Measurements from ENCODE around the gene DOCK10. TPM values are rescaled to one million over a fixed set of nuclear protein-coding genes. Genes with fewer than 3 reads are reported as not detected.

Gene DOCK10
- total RNA-seq, 1 donor = 176 TPM

DNA sequence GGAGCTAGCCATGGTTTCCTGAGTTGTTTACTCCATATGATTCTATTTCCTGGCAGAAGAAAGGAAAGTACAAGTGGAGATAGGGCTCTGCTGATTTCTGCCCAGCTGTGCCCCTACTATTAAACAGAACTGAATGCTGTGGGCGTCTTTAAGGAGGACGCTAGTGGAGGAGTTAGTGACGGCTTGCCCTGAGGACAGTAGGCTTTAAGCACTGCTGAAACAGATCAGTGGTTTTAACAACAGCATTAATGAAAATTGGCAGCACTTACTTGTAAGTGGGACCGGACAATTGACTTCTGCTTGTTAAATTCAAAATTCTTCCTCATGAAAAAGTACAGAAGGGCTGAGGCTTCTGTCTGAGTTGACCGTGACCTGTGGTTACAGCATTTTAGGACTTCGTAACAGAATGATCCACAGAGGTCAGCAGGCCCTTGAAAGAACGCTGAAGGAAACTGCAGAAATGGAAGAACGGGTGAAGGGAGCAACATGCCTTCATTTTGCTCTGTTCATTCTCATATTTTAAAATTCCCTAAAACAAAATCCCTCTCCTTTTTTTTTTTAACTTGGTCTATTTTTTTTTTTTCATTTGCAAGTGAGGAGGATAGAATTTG lies 245.5 kb downstream of the DOCK10 start:
- Histone ChIP-seq H3K9me3 (ENCODE audit: low read depth, low read length) (no peaks in the 10 kb centered on the region), H3K27me3 (ENCODE audit: insufficient read depth, low read length) (no peaks in the 10 kb centered on the region), H3K4me1 (ENCODE audit: insufficient read depth, low read length) (no peaks in the 10 kb centered on the region), H3K4me3 (ENCODE audit: low read length) (no peak overlapping the region)

GRCh38 chr2:224793946-224794345 lies 248.3 kb downstream of the DOCK10 start:
- H3K4me3 ChIP-seq (ENCODE audit: low read length) = no peak overlapping the region
- H3K4me1 ChIP-seq (ENCODE audit: insufficient read depth, low read length) = no peaks in the 10 kb centered on the region

DNA sequence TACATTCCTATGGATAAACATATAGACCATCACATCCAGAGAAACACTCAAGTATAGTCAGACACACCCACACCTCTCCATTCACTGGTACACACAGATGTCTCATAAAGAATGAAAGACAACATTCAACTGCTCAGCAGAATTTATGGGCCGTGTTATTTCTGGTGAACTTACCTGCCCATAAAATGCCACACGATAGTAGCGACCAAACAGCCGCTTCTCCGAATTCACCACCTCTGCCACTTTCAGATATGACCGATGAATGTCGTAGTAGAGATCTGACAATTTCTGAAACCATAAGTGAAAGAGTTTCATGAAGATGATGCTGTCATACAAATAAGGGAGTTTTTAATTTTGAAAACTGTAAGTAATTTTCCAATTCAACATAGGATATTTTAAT lies 255.4 kb downstream of the DOCK10 start:
- Histone ChIP-seq H3K4me3 (ENCODE audit: low read length) (no peak overlapping the region), H3K27me3 (ENCODE audit: insufficient read depth, low read length) (no peaks in the 10 kb centered on the region), H3K9me3 (ENCODE audit: low read depth, low read length) (no peaks in the 10 kb centered on the region), H3K4me1 (ENCODE audit: insufficient read depth, low read length) (no peaks in the 10 kb centered on the region)

More at GRCh38 chr2:224793946-224794345, 248.3 kb downstream of the DOCK10 start:
- no peaks in the 10 kb centered on the region for H3K27me3 ChIP-seq (ENCODE audit: insufficient read depth, low read length)
- H3K9me3 ChIP-seq (ENCODE audit: low read depth, low read length) = no peaks in the 10 kb centered on the region

DNA sequence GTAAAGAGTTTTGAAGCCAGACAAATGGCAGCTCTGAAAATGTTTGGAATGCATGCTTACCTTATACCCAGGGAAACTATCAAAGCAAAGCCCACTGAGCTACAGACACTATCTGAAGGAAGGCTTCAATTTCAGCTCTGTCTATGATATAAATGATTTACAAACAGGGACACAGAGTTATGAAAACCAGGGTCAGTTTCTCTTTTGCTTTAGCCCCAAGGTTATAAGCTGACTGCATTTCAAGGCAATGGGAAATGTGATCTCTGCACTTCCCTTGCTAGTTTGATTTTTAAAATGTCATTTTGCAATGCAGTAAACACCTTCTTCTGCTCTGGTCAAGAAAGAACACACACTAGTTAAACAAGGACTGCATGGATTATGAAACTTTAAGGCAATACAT lies 260.9 kb downstream of the DOCK10 start:
- H3K4me1 ChIP-seq (ENCODE audit: insufficient read depth, low read length) = no peaks in the 10 kb centered on the region
- H3K9me3 ChIP-seq (ENCODE audit: low read depth, low read length) = no peaks in the 10 kb centered on the region
- H3K4me3 ChIP-seq (ENCODE audit: low read length) = no peak overlapping the region
- H3K27me3 ChIP-seq (ENCODE audit: insufficient read depth, low read length) = no peaks in the 10 kb centered on the region

DNA sequence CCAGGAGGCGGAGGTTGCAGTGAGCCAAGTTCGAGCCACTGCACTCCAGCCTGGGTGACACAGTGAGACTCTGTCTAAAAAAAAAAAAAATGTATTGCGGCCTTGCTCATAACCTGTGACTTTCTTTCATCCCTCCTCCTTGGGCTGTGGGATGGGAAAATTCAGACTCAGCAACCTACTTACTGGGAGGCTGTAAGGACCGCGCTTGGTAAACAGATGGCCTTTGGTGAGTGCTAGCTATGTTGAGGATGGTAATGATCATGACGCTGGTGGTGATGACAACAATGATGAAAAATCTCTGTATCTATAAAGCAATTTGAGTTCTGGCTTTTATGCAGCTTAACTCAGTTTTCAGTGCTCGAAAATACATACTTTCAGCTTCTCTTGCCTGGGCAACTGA lies 261.4 kb downstream of the DOCK10 start:
- Histone ChIP-seq H3K4me1 (ENCODE audit: insufficient read depth, low read length) (no peaks in the 10 kb centered on the region), H3K9me3 (ENCODE audit: low read depth, low read length) (no peaks in the 10 kb centered on the region), H3K27me3 (ENCODE audit: insufficient read depth, low read length) (no peaks in the 10 kb centered on the region), H3K4me3 (ENCODE audit: low read length) (no peak overlapping the region)

- Histone ChIP-seq H3K27me3 (ENCODE audit: insufficient read depth, low read length) (no peaks in the 10 kb centered on the region), H3K4me1 (ENCODE audit: insufficient read depth, low read length) (no peaks in the 10 kb centered on the region), H3K9me3 (ENCODE audit: low read depth, low read length) (no peaks in the 10 kb centered on the region), H3K4me3 (ENCODE audit: low read length) (no peak overlapping the region)
These were observed 262.2 kb downstream of the DOCK10 start for GRCh38 chr2:224780106-224780505.

- no peak overlapping the region for H3K4me3 ChIP-seq (ENCODE audit: low read length)
- H3K27me3 ChIP-seq (ENCODE audit: insufficient read depth, low read length) = no peaks in the 10 kb centered on the region
- no peaks in the 10 kb centered on the region for H3K4me1 ChIP-seq (ENCODE audit: insufficient read depth, low read length)
These were observed 263.8 kb downstream of the DOCK10 start for GRCh38 chr2:224778474-224778877.

GRCh38 chr2:224777559-224777930 lies 264.7 kb downstream of the DOCK10 start:
- H3K27me3 ChIP-seq (ENCODE audit: insufficient read depth, low read length) = no peaks in the 10 kb centered on the region
- no peak overlapping the region for H3K4me3 ChIP-seq (ENCODE audit: low read length)
- H3K9me3 ChIP-seq (ENCODE audit: low read depth, low read length) = no peaks in the 10 kb centered on the region
- H3K4me1 ChIP-seq (ENCODE audit: insufficient read depth, low read length) = no peaks in the 10 kb centered on the region

More at GRCh38 chr2:224778474-224778877, 263.8 kb downstream of the DOCK10 start:
- no peaks in the 10 kb centered on the region for H3K9me3 ChIP-seq (ENCODE audit: low read depth, low read length)

DNA sequence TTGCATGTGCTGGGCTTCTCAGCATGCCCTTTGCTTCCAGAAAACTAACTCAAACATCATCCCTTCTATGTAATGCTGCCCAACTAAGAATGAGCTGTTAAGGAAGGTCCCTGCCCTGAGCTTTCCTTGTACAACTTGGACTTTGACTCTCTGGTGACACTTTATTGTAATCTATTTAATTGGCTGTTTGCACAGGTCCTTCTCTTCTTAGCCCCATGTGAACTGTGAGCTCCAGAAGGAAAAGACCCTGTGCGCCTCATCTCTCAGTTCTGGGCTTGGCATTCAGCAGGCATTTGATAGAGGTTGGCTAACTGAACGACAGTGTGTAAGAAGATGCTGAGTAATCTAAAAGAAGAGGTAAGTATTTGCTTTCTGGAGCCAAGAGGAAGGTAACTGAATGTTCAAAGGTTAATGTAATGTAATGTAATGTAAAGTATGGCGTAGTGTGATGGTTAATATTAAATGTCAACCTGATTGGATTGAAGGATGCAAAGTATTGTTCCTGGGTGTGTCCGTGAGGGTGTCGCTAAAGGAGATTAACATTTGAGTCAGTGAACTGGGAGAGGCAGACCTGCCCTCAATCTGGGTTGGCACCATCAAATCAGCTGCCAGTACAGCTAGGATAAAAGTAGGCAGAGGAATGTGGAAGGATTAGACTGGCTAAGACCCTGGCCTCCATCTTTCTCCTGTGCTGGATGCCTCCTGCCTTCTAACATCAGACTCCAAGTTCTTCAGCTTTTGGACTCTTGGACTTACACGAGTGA lies 265.3 kb downstream of the DOCK10 start:
- Histone ChIP-seq H3K4me3 (ENCODE audit: low read length) (no peak overlapping the region), H3K9me3 (ENCODE audit: low read depth, low read length) (no peaks in the 10 kb centered on the region), H3K4me1 (ENCODE audit: insufficient read depth, low read length) (no peaks in the 10 kb centered on the region), H3K27me3 (ENCODE audit: insufficient read depth, low read length) (no peaks in the 10 kb centered on the region)

DNA sequence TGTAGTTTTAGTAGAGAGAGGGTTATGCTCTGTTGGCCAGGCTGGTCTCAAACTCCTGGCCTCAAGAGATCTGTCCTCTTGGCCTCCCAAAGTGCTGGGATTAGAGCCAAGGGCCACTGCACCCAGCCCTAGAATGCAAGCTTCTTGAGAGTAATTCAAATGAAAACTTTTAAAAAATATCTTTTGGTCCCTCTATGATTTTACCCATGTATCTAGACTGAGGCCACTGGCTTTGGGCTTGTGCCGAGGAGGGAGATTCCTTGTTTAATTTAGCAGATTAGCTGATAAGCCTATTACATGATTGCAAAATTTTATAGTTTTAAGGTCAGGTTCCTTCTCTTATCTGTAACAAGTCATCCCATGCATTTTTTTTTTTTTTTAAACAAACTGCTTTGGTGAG lies 266.6 kb downstream of the DOCK10 start:
- Histone ChIP-seq H3K27me3 (ENCODE audit: insufficient read depth, low read length) (no peaks in the 10 kb centered on the region), H3K9me3 (ENCODE audit: low read depth, low read length) (no peaks in the 10 kb centered on the region), H3K4me1 (ENCODE audit: insufficient read depth, low read length) (no peaks in the 10 kb centered on the region), H3K4me3 (ENCODE audit: low read length) (no peak overlapping the region)

DNA sequence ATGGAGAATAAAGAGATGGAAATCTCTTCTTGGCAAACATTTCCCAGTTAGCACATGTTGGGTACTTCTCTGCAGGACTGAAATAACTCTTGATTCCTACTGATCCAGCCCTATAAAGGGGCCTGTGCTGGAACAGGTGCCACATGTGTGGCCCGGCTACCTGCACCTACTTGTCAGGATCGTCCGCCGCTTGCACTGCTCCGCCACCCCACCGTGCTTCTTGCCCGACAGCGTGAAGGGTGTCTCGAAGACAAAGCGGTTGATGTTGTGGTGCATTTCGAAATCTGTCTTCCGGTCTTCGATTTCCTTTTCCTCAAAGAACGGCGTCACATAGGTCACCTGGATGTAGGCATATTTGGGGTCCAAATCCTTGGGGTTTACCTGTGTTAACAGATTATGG lies 267.5 kb downstream of the DOCK10 start:
- Histone ChIP-seq H3K27me3 (ENCODE audit: insufficient read depth, low read length) (no peaks in the 10 kb centered on the region), H3K9me3 (ENCODE audit: low read depth, low read length) (no peaks in the 10 kb centered on the region), H3K4me1 (ENCODE audit: insufficient read depth, low read length) (no peaks in the 10 kb centered on the region), H3K4me3 (ENCODE audit: low read length) (no peak overlapping the region)

DNA sequence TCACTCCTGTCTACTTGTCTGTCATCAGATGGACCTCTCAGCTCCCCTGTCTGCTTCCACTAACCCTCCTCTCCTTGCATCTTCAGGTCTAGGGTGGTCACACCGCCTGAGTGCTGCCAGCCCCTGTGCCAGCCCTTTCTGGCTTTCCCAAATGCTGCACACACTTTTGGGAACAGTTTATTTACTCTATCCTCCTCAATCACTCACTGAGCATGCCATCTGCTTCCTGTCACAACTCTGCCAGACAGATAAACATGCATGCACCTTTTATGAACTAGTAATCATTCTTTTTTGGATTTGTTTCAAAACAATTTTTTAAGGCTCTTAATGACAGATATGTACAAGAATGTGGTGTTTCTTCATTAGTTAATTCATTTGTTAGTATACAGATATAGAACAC lies 269.8 kb downstream of the DOCK10 start:
- Histone ChIP-seq H3K27me3 (ENCODE audit: insufficient read depth, low read length) (no peaks in the 10 kb centered on the region), H3K9me3 (ENCODE audit: low read depth, low read length) (no peaks in the 10 kb centered on the region), H3K4me1 (ENCODE audit: insufficient read depth, low read length) (no peaks in the 10 kb centered on the region), H3K4me3 (ENCODE audit: low read length) (no peak overlapping the region)

DNA sequence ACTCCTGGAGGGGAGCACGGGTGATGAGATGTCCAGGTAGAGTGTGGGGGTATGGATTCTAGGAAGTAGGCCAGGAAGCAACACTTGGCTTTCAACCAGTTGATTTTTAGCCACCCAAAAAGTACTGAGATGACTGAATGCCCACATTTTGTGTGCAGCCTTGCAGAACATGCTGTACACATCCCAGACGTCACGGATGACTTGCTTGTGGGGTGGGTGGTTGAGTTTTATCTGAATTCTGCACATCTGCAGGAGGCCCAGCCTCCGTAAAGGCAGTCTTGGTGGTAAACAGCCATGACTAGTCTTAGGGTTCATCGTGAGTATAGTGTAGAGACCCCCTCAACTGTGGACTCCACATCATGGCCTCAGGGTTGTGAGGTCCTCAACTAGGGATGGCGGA lies 272.8 kb downstream of the DOCK10 start:
- Histone ChIP-seq H3K9me3 (ENCODE audit: low read depth, low read length) (no peaks in the 10 kb centered on the region), H3K27me3 (ENCODE audit: insufficient read depth, low read length) (no peaks in the 10 kb centered on the region)

GRCh38 chr2:224764565-224765236 lies 277.6 kb downstream of the DOCK10 start:
- Histone ChIP-seq H3K9me3 (ENCODE audit: low read depth, low read length) (no peaks in the 10 kb centered on the region), H3K27me3 (ENCODE audit: insufficient read depth, low read length) (no peaks in the 10 kb centered on the region), H3K4me3 (ENCODE audit: low read length) (no peak overlapping the region), H3K4me1 (ENCODE audit: insufficient read depth, low read length) (no peaks in the 10 kb centered on the region)

More for the DNA sequence above, 272.8 kb downstream of the DOCK10 start:
- Histone ChIP-seq H3K4me1 (ENCODE audit: insufficient read depth, low read length) (no peaks in the 10 kb centered on the region), H3K4me3 (ENCODE audit: low read length) (no peak overlapping the region)

DNA sequence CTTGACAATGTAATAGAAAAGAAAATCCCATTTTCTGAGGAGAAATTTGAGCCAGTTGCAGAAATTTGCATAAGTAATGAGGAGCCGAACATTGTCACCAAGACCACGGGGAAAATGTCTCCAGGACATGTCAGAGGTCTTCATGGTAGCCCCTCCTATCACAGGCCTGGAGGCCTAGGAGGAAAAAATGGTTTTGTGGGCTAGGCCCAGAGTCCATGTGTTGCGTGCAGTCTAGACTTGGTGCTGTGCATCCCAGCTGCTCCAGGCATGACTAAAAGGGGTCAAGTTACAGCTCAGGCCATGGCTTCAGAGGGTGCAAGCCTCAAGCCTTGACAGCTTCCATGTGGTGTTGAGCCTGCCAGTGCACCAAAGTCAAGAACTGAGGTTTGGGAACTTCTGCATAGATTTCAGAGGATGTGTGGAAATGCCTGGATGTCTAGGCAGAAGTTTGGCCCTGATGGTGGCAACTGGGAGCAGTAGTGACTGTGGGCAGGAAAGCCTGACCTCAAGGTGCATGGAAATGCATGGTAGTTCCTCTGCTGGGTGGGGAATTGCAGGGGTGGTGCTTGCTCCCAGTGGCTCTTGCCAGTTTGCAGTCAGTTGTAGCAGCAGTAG lies 284.2 kb downstream of the DOCK10 start:
- Histone ChIP-seq H3K27me3 (ENCODE audit: insufficient read depth, low read length) (no peaks in the 10 kb centered on the region), H3K4me1 (ENCODE audit: insufficient read depth, low read length) (no peaks in the 10 kb centered on the region), H3K9me3 (ENCODE audit: low read depth, low read length) (peaks cover 14% of the 10 kb centered on the region), H3K4me3 (ENCODE audit: low read length) (no peak overlapping the region)

All from mononuclear cell (primary cell).